HepG2 (cell line): ENCODE measurements around the gene ZFAND6. TPM values are rescaled to one million over a fixed set of nuclear protein-coding genes. Genes with fewer than 3 reads are reported as not detected.
"Not testable (repeated sequence)": the region's sequence is repeated elsewhere in the genome, so short reads cannot be mapped to it uniquely, and the experiment has no call there.

Experiments
- ATAC-seq: fragments of 200-7000 bp; cut with Tn5 transposase; 3 replicates; pipeline ENCODE4 v1.9.1; 2020; ENCODE audit warnings: mild to moderate bottlenecking, moderate library complexity
- BruUV-seq: library from RNA; stranded (reverse); fragments of 400-500 nt; replicated peaks from 2 replicates; lab custom pipeline; 2021; lab: Mats Ljungman, UMichigan
- CTCF ChIA-PET: fragments of 300-600 bp; formaldehyde crosslinking; extraction: SDS; loops from one replicate; lab custom pipeline; 2021; ENCODE audit warnings: low total read pairs, inconsistent platforms, low intra/inter-chr PET ratio; lab: Yijun Ruan, JAX
- POLR2A ChIA-PET: fragments of 350-600 bp; sonication (Branson Sonifier 250); formaldehyde crosslinking; loops from one replicate; lab custom pipeline; 2020; ENCODE audit warnings: antibody characterized with exemption, inconsistent platforms; lab: Yijun Ruan, JAX
- DNase-seq: peaks from one replicate; pipeline ENCODE4 v3.0.0-alpha.2; 2015; ENCODE audit warnings: low spot score
- FAIRE-seq: peaks from 3 replicates; lab custom pipeline; 2011; peaks lifted over from hg19 to GRCh38; lab: Jason Lieb, UNC
- H2AFZ ChIP-seq: one replicate; pipeline ENCODE4 v1.6.1; 2011; ENCODE audit warnings: low read length, inconsistent platforms
- H3K27ac ChIP-seq: fragments of 300-600 bp; 3 replicates; pipeline ENCODE4 v1.8.0; 2011; ENCODE audit warnings: mixed run types, mild to moderate bottlenecking, mixed read lengths, low read length, inconsistent platforms; ENCODE audit not compliant: insufficient read depth; ENCODE audit errors: extremely low read length
- H3K27me3 ChIP-seq, 2 experiments: fragments of 200-600 bp in 1 of 2; 2 replicates in 1 of 2; 3 replicates in 1 of 2; pipeline versions ENCODE4 v1.6.0 to v1.8.0; 2011; ENCODE audit warnings: low read length in 2 of 2, mild to moderate bottlenecking in 2 of 2, moderate library complexity in 2 of 2, inconsistent platforms in 1 of 2; ENCODE audit not compliant: insufficient read depth in 2 of 2, control insufficient read depth in 1 of 2
- H3K36me3 ChIP-seq, 2 experiments: fragments of 200-600 bp in 1 of 2; replicated peaks in 1 of 2; 2 replicates in 1 of 2; 3 replicates in 1 of 2; pipeline versions ENCODE4 v1.5.1 to v1.8.0; 2011; ENCODE audit warnings: low read length in 2 of 2, inconsistent platforms in 1 of 2; ENCODE audit not compliant: insufficient read depth in 2 of 2, control insufficient read depth in 1 of 2
- H3K4me1 ChIP-seq: 2 replicates; pipeline ENCODE4 v1.5.1; 2012; ENCODE audit warnings: low read length, inconsistent platforms; ENCODE audit not compliant: insufficient read depth
- H3K4me2 ChIP-seq: 2 replicates; pipeline ENCODE4 v1.6.0; 2011; ENCODE audit warnings: low read depth, low read length, inconsistent platforms
- H3K4me3 ChIP-seq, 3 experiments: fragments of 200-600 bp in 1 of 3; sonication (generic), shearing (Covaris generic) in 1 of 3; replicated peaks in 1 of 3; 2 replicates each; pipeline ENCODE4 v1.5.1; 2011 to 2016; ENCODE audit warnings: low read length in 3 of 3, inconsistent platforms in 2 of 3, low read depth in 2 of 3, mild to moderate bottlenecking in 2 of 3, control low read depth in 1 of 3, mixed read lengths in 1 of 3; ENCODE audit not compliant: insufficient read depth in 1 of 3
- H3K79me2 ChIP-seq: one replicate; pipeline ENCODE4 v1.6.1; 2011; ENCODE audit warnings: low read length, inconsistent platforms; ENCODE audit not compliant: insufficient read depth
- H3K9ac ChIP-seq: 2 replicates; pipeline ENCODE4 v1.6.0; 2011; ENCODE audit warnings: mild to moderate bottlenecking, low read depth, low read length, inconsistent platforms; ENCODE audit not compliant: insufficient read depth
- H3K9me3 ChIP-seq: 2 replicates; pipeline ENCODE4 v1.5.1; 2012; ENCODE audit warnings: mild to moderate bottlenecking, low read length
- H4K20me1 ChIP-seq: 2 replicates; pipeline ENCODE4 v1.6.0; 2011; ENCODE audit warnings: inconsistent platforms, mild to moderate bottlenecking, low read length, moderate library complexity; ENCODE audit not compliant: insufficient read depth
- HNRNPK ChIP-seq: fragments of 200-400 bp; formaldehyde crosslinking; IDR thresholded peaks from 2 replicates; pipeline ENCODE4 v1.6.1; 2018; ENCODE audit warnings: low read length, low read depth, moderate library complexity, mild to moderate bottlenecking; ENCODE audit not compliant: poor library complexity, severe bottlenecking
- MAFF ChIP-seq: IDR thresholded peaks from 2 replicates; pipeline ENCODE4 v1.6.1; 2011; ENCODE audit warnings: low read depth, low read length, improper control_type of control experiment
- MAFK ChIP-seq, 2 experiments: IDR thresholded peaks in 1 of 2; conservative IDR thresholded peaks in 1 of 2; 2 replicates each; pipeline ENCODE4 v1.6.1; 2011; ENCODE audit warnings: improper control_type of control experiment in 2 of 2, low read length in 2 of 2
- PHF20 ChIP-seq: sonication (generic); formaldehyde crosslinking; IDR thresholded peaks from 2 replicates; pipeline ENCODE4 v1.5.0; 2020; ENCODE audit warnings: mild to moderate bottlenecking, missing genetic modification reagents
- SALL1 ChIP-seq: sonication (generic); formaldehyde crosslinking; IDR thresholded peaks from 2 replicates; pipeline ENCODE4 v1.8.0; 2022; ENCODE audit warnings: mild to moderate bottlenecking, missing genetic modification reagents
- STAT5B ChIP-seq: sonication (generic); formaldehyde crosslinking; IDR thresholded peaks from 2 replicates; pipeline ENCODE4 v1.4.0; 2020; ENCODE audit warnings: missing genetic modification reagents
- ZFP90 ChIP-seq: sonication (generic); formaldehyde crosslinking; IDR thresholded peaks from 2 replicates; pipeline ENCODE4 v1.8.0; 2022; ENCODE audit warnings: missing genetic modification reagents, mild to moderate bottlenecking, inconsistent platforms, borderline replicate concordance
- WGBS: methylation state at CpG from one replicate; pipeline ENCODE4 v1.1.6; 2017; ENCODE audit warnings: low lambda C conversion rate; 5-methylcytosine and 5-hydroxymethylcytosine counted together
- in situ Hi-C: cut with HindIII; loops from 2 replicates; pipeline ENCODE4 v1.10.0; 2017; ENCODE audit warnings: low pct_unique_long_range_greater_than_20kb; ENCODE audit not compliant: extremely low pct_ligation_motif_present
- intact Hi-C: fragments of 100-400 bp; cut with micrococcal nuclease; formaldehyde crosslinking; loops from one replicate; pipeline ENCODE4 v1.10.0; 2022; ENCODE audit not compliant: unreplicated experiment
- polyA plus RNA-seq, 8 experiments: library from polyadenylated mRNA; depleted of rRNA in 3 of 8; stranded (reverse) in 7 of 8; unstranded in 1 of 8; fragments of >200 nt; fragmentation: Illumina TruSeq in 4 of 8; extraction: Trizol in 4 of 8; gene quantifications; 2 replicates each; pipeline versions ENCODE4 v1.2.1 to v1.2.3, GENCODE V29; 2011 to 2016; ENCODE audit warnings: low read depth in 4 of 8, missing spikeins in 1 of 8, mixed read lengths in 1 of 8; ENCODE audit not compliant: insufficient read depth in 1 of 8
- total RNA-seq, 5 experiments: library from RNA; depleted of rRNA; stranded (reverse); fragments of >200 nt; fragmentation: Illumina TruSeq; extraction: Trizol; gene quantifications; 2 replicates each; pipeline ENCODE4 v1.2.3, GENCODE V29; 2016; ENCODE audit warnings: low read depth in 1 of 5

ZFAND6 gene
- total and polyA plus RNA-seq, 2 of the 13 experiments (the other 11 are each of a cell fraction or from before 2014, with no cell fraction given), result 84.2 to 115 TPM

GRCh38 chr15:80041494-80042253 is 17.8 kb upstream of the ZFAND6 start:
- no TSS peak for BruUV-seq
- 0 out of 5 replicates have a peak, but pooled peaks cover 0 to 1% of the 10 kb centered on the region in 2 experiments for H3K27me3 ChIP-seq
- H3K9me3 ChIP-seq, result no peaks in the 10 kb centered on the region
- no peak for DNase-seq
- ChIA-PET CTCF (no interaction called here), POLR2A (no interaction called here)
- H3K79me2 ChIP-seq, result no peaks in the 10 kb centered on the region
- no peak overlapping the region for H2AFZ ChIP-seq
- TF ChIP-seq HNRNPK (peak; percentile 30), MAFF (no peak)
- WGBS, result 53% methylated on average over 3 of the region's 3 CpGs
- no peaks in the 10 kb centered on the region for H4K20me1 ChIP-seq
- peaks cover 17% of the 10 kb centered on the region for H3K4me1 ChIP-seq
- no peaks in the 10 kb centered on the region for H3K36me3 ChIP-seq
- H3K4me3 ChIP-seq, result no peak overlapping the region
- no peak overlapping the region for H3K27ac ChIP-seq
- peak; percentile 35; the same call in 1 of the 3 replicates for ATAC-seq
- intact Hi-C loops, result no loop called here
- FAIRE-seq, result no peak
- in situ Hi-C loops, result no loop called here
- H3K4me2 ChIP-seq, result no peak overlapping the region
- no peak overlapping the region for H3K9ac ChIP-seq

- no peaks in the 10 kb centered on the region for H3K9me3 ChIP-seq
- H3K4me3 ChIP-seq, result no peak overlapping the region
- H2AFZ ChIP-seq, result no peak overlapping the region
- 37% methylated on average over 1 of the region's 1 CpG for WGBS
- BruUV-seq, result no TSS peak
- DNase-seq (no peak), FAIRE-seq (no peak), ATAC-seq (no peak)
- CTCF ChIA-PET, result no interaction called here
- H3K36me3 ChIP-seq, result no peaks in the 10 kb centered on the region
- no peaks in the 10 kb centered on the region for H3K79me2 ChIP-seq
- no peak overlapping the region for H3K27ac ChIP-seq
- no peaks in the 10 kb centered on the region for H4K20me1 ChIP-seq
- in situ Hi-C loops (no loop called here), intact Hi-C loops (no loop called here)
- H3K27me3 ChIP-seq, result peaks cover 0 to 4% of the 10 kb centered on the region in 2 experiments; a peak in 1 of 5 replicates
- peaks cover 17% of the 10 kb centered on the region for H3K4me1 ChIP-seq
- no peak overlapping the region for H3K4me2 ChIP-seq
- POLR2A ChIA-PET, result no interaction called here
- no peak overlapping the region for H3K9ac ChIP-seq
- peak; percentile 68 to 79 for TF ChIP-seq MAFK (conservative IDR thresholded peaks at IDR 0.05 in 1 of 2, IDR thresholded peaks at IDR 0.05 in 1 of 2; ENCODE audit: low read length in 2 of 2)
- peak; percentile 66 for TF ChIP-seq MAFF
- TF ChIP-seq STAT5B, result no peak
- TF ChIP-seq ZFP90 (CRISPR knock-in tag), result no peak
- TF ChIP-seq SALL1, result no peak
- no peak for TF ChIP-seq PHF20 (CRISPR knock-in tag)
Measured at GRCh38 chr15:80042568-80042967, 16.9 kb upstream of the ZFAND6 start.

- in situ Hi-C loops, H3K4me3 ChIP-seq, FAIRE-seq, H3K4me1 ChIP-seq, CTCF ChIA-PET, H3K79me2 ChIP-seq, H3K36me3 ChIP-seq, H3K4me2 ChIP-seq, H3K9ac ChIP-seq, H2AFZ ChIP-seq, H3K9me3 ChIP-seq, DNase-seq, H3K27me3 ChIP-seq, BruUV-seq, intact Hi-C loops, H3K27ac ChIP-seq, H4K20me1 ChIP-seq, ATAC-seq, POLR2A ChIA-PET: not testable (repeated sequence)
- 57% methylated on average over 10 of the region's 10 CpGs for WGBS
Measured at GRCh38 chr15:80045219-80045618, 14.3 kb upstream of the ZFAND6 start.
